A673 (cell line): ENCODE results near the gene MYLK4. TPM values are rescaled to one million over a fixed set of nuclear protein-coding genes. Genes with fewer than 3 reads are reported as not detected.
A peak's percentile ranks its signal among the peaks of the same experiment; 100 is the strongest.

Source experiments
- BruUV-seq: library from RNA; stranded (reverse); fragments of 400-500 nt; replicated peaks from 2 replicates; lab custom pipeline; 2021; lab: Mats Ljungman, UMichigan
- CTCF ChIA-PET: fragments of 300-600 bp; sonication (Branson Sonifier 250); formaldehyde crosslinking; loops from one replicate; lab custom pipeline; 2022; ENCODE audit warnings: antibody characterized with exemption; lab: Charles Lee
- POLR2A ChIA-PET: fragments of 300-600 bp; sonication (Branson Sonifier 250); formaldehyde crosslinking; loops from one replicate; lab custom pipeline; 2022; ENCODE audit warnings: antibody characterized with exemption; ENCODE audit not compliant: low non-redundant PET; lab: Charles Lee
- DNase-seq: peaks from one replicate; pipeline ENCODE4 v3.0.0-alpha.2; 2015; ENCODE audit warnings: low spot score
- H3K27ac ChIP-seq: fragments of 200-600 bp; sonication (generic); 2 replicates; pipeline ENCODE4 v1.5.1; 2016; ENCODE audit warnings: mixed run types, low read depth, mild to moderate bottlenecking, mixed read lengths, antibody characterized with exemption, low read length; ENCODE audit not compliant: poor library complexity, severe bottlenecking
- H3K27me3 ChIP-seq: fragments of 200-600 bp; sonication (generic); replicated peaks from 2 replicates; pipeline ENCODE4 v1.6.1; 2017; ENCODE audit warnings: mixed run types, low read depth, mild to moderate bottlenecking, mixed read lengths, antibody characterized with exemption, low read length; ENCODE audit not compliant: insufficient read depth, poor library complexity
- H3K36me3 ChIP-seq: fragments of 200-600 bp; sonication (generic); 2 replicates; pipeline ENCODE4 v1.6.1; 2016; ENCODE audit warnings: mixed run types, mild to moderate bottlenecking, mixed read lengths, antibody characterized with exemption, low read length; ENCODE audit not compliant: insufficient read depth, poor library complexity, severe bottlenecking
- H3K4me1 ChIP-seq: fragments of 200-600 bp; sonication (generic); 2 replicates; pipeline ENCODE4 v1.6.1; 2017; ENCODE audit warnings: mixed run types, mild to moderate bottlenecking, mixed read lengths, antibody characterized with exemption, low read length; ENCODE audit not compliant: insufficient read depth, poor library complexity, severe bottlenecking
- H3K4me3 ChIP-seq: fragments of 200-600 bp; sonication (generic); 2 replicates; pipeline ENCODE4 v1.5.1; 2016; ENCODE audit warnings: low read depth, mixed run types, mild to moderate bottlenecking, mixed read lengths, low read length; ENCODE audit not compliant: poor library complexity, severe bottlenecking
- H3K9me3 ChIP-seq: fragments of 200-600 bp; sonication (generic); 2 replicates; pipeline ENCODE4 v1.6.1; 2016; ENCODE audit warnings: mixed run types, low read depth, mild to moderate bottlenecking, mixed read lengths, antibody characterized with exemption, low read length; ENCODE audit not compliant: poor library complexity, severe bottlenecking
- CTCF ChIP-seq: fragments of 300-800, 200-600 bp; sonication (generic); conservative IDR thresholded peaks from 2 replicates; pipeline ENCODE4 v1.5.1; 2017; ENCODE audit warnings: low read depth, mild to moderate bottlenecking, antibody characterized with exemption, low read length, moderate library complexity, mixed read lengths
- EZH2 ChIP-seq: fragments of 200-600 bp; sonication (generic); IDR thresholded peaks from 2 replicates; pipeline ENCODE4 v1.6.1; 2017; ENCODE audit warnings: borderline replicate concordance, low read depth, mild to moderate bottlenecking, mixed read lengths, antibody characterized with exemption, low read length; ENCODE audit not compliant: poor library complexity, severe bottlenecking
- intact Hi-C: fragments of 100-400 bp; cut with micrococcal nuclease; formaldehyde crosslinking; loops from one replicate; pipeline ENCODE4 v1.10.0; 2022; ENCODE audit not compliant: unreplicated experiment
- total RNA-seq: library from RNA; stranded (reverse); gene quantifications from 2 replicates; pipeline ENCODE4 v1.2.3, GENCODE V29; 2021

The MYLK4 gene
- total RNA-seq, 1 experiment from 2014 or later: 0.39 TPM

DNA sequence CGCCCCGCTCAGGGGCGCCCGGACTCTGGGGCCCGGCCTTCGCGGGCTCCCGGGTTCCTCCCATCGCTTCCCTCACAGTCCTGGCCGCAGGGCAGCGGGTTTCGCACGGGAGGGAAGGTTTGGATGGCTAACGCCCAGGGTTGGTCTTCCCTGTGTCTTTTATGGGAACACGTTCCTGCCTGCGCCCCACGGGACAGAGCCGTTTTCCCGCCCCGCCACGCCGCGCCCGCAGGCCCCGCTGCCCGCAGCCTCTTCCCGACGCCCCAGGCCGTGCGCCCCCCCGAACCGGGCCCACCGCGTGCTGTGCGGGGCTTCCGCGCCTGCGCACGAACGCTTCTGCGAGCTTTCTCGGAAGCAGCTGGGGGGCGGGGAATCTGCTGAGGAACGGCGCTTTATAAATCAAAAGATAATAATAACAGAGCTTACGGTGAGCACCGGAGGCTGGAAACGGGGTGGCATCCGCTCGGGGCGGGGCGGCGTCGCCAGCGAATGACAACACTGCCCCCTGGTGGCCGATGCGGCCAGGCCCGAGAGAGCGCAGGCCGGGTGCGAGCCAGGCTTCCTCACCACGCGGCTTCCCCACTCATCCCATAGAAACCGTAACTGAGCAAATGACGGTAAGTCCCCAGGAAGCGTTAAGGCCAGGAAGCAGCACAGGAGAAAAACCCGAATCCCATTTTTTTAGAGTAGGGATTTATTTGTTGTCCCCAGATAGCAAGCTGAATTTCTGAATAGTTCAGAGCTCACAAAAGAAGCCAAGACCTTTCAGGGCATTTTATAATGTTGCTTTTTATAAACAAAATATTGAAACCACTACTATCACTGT is 116.4 kb downstream of the MYLK4 start:
- peak; percentile 88 for DNase-seq
- Histone ChIP-seq H3K27ac (no peak overlapping the region), H3K9me3 (no peaks in the 10 kb centered on the region), H3K36me3 (no peaks in the 10 kb centered on the region), H3K27me3 (no peaks in the 10 kb centered on the region), H3K4me3 (peak overlapping the region; percentile 36), H3K4me1 (peaks cover 6% of the 10 kb centered on the region)
- TF ChIP-seq EZH2 (no peak), CTCF (peak; percentile 98)
- no TSS peak for BruUV-seq
- POLR2A ChIA-PET: interaction anchor here (0.7 kb wide), 1 partner anchor 116 kb away, joined by 8 read pairs; the partner anchor contains the start of gene MYLK4
- CTCF ChIA-PET: interaction anchor here (0.7 to 1.3 kb wide), 5 partner anchors 82 to 1038 kb away, joined by 3 to 6 read pairs (median 5); no protein-coding TSS in a partner anchor
- intact Hi-C loops: loop anchor here (2.0 kb wide), 1 partner anchor 1038 kb away; no protein-coding TSS in a partner anchor

DNA sequence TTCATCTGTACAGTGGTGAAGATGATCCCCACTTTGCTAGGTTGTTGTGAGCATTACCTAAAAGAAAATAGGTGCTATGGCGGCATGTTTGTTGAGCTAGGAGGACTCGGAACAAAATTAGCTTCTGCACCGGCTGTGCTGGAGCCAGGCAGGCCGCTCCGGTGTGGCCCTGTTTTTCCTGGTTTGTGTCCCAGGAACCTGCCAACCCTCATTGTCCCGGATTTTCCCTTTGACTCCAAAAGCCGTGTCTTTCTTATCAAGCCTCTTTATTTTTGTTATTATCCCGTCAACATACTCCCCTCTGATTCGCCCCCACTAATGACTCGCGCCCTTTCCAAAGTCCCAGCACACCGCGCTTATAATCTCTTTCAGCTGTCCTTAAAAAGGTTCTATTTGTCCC is 117.0 kb downstream of the MYLK4 start:
- ChIA-PET POLR2A (no interaction called here), CTCF (interaction anchor here (0.7 to 1.3 kb wide), 3 partner anchors 425 to 1037 kb away, joined by 3 to 6 read pairs (median 5); no protein-coding TSS in a partner anchor)
- no peaks in the 10 kb centered on the region for H3K27me3 ChIP-seq
- peak overlapping the region; percentile 36 for H3K4me3 ChIP-seq
- intact Hi-C loops: loop anchor here (2.0 kb wide), 1 partner anchor 1037 kb away; no protein-coding TSS in a partner anchor
- TF ChIP-seq CTCF (no peak), EZH2 (no peak)
- no TSS peak for BruUV-seq
- H3K9me3 ChIP-seq: no peaks in the 10 kb centered on the region
- H3K36me3 ChIP-seq: no peaks in the 10 kb centered on the region
- no peak for DNase-seq
- peaks cover 6% of the 10 kb centered on the region for H3K4me1 ChIP-seq
- H3K27ac ChIP-seq: no peak overlapping the region

GRCh38 chr6:2632976-2633584 is 117.6 kb downstream of the MYLK4 start:
- POLR2A ChIA-PET: no interaction called here
- BruUV-seq: no TSS peak
- Histone ChIP-seq H3K36me3 (no peaks in the 10 kb centered on the region), H3K27ac (no peak overlapping the region), H3K4me3 (no peak overlapping the region), H3K9me3 (no peaks in the 10 kb centered on the region), H3K4me1 (peaks cover 6% of the 10 kb centered on the region), H3K27me3 (no peaks in the 10 kb centered on the region)
- CTCF ChIA-PET: no interaction called here
- no peak for TF ChIP-seq EZH2
- TF ChIP-seq CTCF: no peak
- no peak for DNase-seq
- intact Hi-C loops: no loop called here
